Right lobe of liver (tissue), 4 donors: ENCODE measurements around the gene SLC24A3.

Experiments
- POLR2A ChIP-seq: fragments of 450-650 bp; IDR thresholded peaks from one replicate; pipeline ENCODE4 v1.6.1; 2017; ENCODE audit warnings: antibody characterized with exemption, mild to moderate bottlenecking
- TF ChIP-seq, protein P1 (sequence below), 4 donors: fragments of 200-600 bp in 3 of 4; fragments of 450-650 bp in 1 of 4; IDR thresholded peaks; one replicate each; pipeline versions ENCODE4 v1.5.1 to v1.8.0; 2016 to 2022; ENCODE audit warnings: antibody characterized with exemption in 4 of 4, mild to moderate bottlenecking in 2 of 4
- donor health status: DM: no; HTN: no; CAD: no.
- donor health status: DM: no; HTN: no; CAD: no.
- donor health status: DM: no; HTN: yes; CAD: no.

DNA sequence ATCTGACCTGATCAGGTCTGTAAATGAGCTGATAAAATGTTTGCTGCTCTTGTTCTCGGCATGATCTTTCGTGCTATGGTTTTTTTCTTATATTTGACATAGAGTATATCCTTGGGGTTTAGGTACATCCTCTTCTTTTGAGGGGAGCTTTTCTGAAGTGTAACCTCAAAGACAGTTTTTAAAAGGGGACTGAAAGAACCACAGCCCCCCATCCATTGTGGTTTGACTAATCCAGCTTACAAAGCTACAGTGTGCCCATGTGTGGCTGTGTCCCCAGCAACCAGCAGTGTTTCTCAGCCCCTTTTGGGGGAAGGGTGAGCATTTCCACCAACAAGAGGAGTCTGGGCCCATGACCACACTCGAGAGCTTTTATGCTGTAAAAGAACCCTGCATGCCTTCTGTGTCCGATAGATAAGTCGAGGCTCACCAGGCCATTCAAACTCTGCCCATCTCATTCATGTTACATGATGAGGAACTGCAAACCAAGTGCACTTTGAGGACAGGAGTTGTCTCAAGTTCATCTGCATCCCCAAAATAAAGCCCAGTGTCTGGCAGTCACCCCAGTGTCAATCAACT, 266.0 kb downstream of the SLC24A3 start:
- TF ChIP-seq, protein P1, sequence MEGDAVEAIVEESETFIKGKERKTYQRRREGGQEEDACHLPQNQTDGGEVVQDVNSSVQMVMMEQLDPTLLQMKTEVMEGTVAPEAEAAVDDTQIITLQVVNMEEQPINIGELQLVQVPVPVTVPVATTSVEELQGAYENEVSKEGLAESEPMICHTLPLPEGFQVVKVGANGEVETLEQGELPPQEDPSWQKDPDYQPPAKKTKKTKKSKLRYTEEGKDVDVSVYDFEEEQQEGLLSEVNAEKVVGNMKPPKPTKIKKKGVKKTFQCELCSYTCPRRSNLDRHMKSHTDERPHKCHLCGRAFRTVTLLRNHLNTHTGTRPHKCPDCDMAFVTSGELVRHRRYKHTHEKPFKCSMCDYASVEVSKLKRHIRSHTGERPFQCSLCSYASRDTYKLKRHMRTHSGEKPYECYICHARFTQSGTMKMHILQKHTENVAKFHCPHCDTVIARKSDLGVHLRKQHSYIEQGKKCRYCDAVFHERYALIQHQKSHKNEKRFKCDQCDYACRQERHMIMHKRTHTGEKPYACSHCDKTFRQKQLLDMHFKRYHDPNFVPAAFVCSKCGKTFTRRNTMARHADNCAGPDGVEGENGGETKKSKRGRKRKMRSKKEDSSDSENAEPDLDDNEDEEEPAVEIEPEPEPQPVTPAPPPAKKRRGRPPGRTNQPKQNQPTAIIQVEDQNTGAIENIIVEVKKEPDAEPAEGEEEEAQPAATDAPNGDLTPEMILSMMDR (IDR thresholded peaks at IDR 0.05) = no peak
- no peak for TF ChIP-seq POLR2A
